Hypothalamus (tissue), 51 donors: ENCODE data around the gene CCDC148.
"Not testable (repeated sequence)": the region's sequence is repeated elsewhere in the genome, so short reads cannot be mapped to it uniquely, and the experiment has no call there.

Experiments used
- DNase-seq, 51 donors: peaks; one replicate each; lab custom pipeline; 2025; lab: John Stamatoyannopoulos, UW

The CCDC148 gene

DNA sequence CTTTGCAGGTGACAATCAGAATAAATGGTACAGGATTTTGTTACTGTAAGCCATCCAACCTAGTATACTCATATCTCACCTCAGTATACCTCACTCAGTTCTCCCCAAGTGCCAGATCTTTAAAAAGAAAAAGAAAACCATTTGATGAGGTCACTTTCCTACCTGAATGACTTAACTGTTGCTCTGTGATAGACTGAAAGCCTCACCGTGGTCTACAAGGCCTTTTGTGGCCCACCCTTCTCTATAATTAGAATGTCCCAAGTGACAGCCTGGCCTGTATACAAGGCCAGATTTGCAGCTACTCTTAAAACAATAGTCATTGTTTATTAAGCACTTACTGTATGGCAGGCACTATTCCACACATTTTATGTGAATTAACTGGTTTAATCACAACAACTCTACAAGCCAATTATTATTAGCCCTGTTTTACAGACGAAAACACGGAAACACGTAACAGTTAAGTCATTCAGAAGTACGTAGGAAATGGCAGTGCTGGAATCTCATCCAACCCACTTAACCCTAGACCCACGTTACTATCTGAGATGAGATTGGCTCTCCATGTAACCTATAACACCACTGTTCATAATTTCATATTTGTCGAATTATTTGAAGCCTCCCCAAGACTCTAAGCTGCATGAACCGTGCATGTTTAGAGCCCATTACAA, 28.5 kb upstream of the CCDC148 start:
- no peak for DNase-seq

- DNase-seq: no peak
Observed at GRCh38 chr2:158482594-158482993, 26.0 kb upstream of the CCDC148 start.

DNA sequence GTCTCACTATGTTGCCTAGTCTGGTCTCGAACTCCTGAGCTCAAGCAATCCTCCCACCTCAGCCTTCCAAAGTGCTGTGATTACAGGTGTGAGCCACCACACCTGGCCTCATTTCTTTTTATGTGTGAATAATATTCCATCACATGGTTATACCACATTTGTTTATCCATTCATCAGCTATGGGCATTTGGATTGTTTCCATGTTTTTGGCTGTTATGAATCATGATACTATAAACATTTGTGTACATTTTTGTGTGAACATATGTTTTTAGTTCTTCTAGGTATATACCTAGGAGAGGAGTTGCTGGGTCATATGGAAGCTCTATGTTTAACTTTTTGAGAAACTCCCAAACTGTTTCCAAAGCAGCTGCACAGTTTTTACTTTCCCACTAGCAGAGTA, 24.6 kb upstream of the CCDC148 start:
- DNase-seq: no peak

GRCh38 chr2:158478816-158479215, 22.3 kb upstream of the CCDC148 start:
- no peak for DNase-seq

- DNase-seq: no peak
Observed at GRCh38 chr2:158478237-158478636, 21.7 kb upstream of the CCDC148 start.

GRCh38 chr2:158477202-158477601, 20.6 kb upstream of the CCDC148 start:
- DNase-seq: no peak

GRCh38 chr2:158474526-158475011, 18.0 kb upstream of the CCDC148 start:
- not testable (repeated sequence) for DNase-seq

GRCh38 chr2:158473719-158474392, 17.3 kb upstream of the CCDC148 start:
- DNase-seq: no peak

GRCh38 chr2:158473300-158473699, 16.7 kb upstream of the CCDC148 start:
- not testable (repeated sequence) for DNase-seq

DNA sequence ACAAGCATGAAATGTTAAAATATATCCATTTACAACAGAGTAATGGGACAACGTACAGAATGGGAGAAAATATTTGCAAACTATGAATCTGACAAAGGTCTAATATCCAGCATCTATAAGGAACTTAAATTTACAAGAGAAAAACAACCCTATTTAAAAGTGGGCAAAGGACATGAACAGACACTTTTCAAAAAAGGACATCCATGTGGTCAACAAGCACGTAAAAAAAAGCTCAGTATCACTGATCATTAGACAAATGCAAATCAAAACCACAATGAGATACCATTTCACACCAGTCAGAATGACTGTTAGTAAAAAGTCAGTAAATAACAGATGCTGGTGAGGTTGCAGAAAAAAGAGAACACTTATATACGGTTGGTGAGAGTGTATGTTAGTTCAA, 16.3 kb upstream of the CCDC148 start:
- DNase-seq: not testable (repeated sequence)

- no peak for DNase-seq
Observed at GRCh38 chr2:158467248-158467647, 10.7 kb upstream of the CCDC148 start.

- peak in 1 of 51 donors; percentile 24 for DNase-seq
Observed at GRCh38 chr2:158464426-158465281, 8.1 kb upstream of the CCDC148 start.

GRCh38 chr2:158463496-158464095, 7.0 kb upstream of the CCDC148 start:
- DNase-seq: peak in 4 of 51 donors; percentile 5 to 17 (median 8)

DNA sequence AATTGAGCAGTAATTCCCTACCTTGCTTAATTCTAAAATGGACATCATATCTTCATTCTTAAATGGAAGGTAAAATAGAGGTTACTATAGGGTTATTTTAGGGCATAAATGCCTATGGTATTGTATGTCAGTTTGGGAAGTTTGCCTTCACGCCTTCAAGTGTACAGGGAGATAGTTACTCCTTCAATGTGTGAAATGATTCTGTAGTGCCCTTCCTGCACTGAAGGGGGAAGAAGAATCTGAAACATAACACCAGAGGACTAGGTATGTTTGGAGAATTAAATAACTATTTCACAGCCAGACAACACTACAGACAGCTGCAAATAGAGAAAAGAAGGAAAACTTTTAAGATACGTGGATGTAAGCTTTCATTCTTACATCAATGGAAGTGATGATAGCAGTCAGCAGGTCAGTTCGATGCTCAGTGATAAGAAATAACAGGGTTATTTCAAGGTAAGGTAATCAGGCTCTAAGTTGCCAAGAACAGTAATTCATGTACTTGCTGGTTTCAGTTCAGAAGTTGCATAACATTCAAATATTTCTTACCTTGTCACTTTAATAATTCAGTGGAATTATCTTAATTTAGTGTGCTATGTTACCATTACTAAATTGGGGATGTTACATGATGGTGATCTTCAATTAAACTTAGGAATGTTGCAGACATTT, 4.2 kb upstream of the CCDC148 start:
- DNase-seq: no peak

- DNase-seq: peak in 1 of 51 donors; percentile 41
Observed at GRCh38 chr2:158459161-158460003, 2.8 kb upstream of the CCDC148 start.

DNA sequence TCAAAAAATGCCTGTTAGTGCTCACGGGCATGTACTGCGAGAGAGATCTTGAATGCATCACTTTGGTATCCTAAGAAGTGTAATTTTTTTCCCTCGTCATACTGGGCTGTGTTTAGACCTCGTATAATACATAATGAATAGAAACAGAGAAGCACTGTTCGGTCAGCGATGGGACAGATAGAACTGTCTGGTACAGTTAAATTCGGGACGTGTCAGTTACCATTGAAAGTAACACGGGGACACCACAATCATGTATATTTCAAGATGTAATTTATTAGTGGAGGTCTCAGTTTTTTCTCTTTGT, 2.0 kb upstream of the CCDC148 start:
- peak in 10 of 51 donors; percentile 1 to 86 (median 26) for DNase-seq

DNA sequence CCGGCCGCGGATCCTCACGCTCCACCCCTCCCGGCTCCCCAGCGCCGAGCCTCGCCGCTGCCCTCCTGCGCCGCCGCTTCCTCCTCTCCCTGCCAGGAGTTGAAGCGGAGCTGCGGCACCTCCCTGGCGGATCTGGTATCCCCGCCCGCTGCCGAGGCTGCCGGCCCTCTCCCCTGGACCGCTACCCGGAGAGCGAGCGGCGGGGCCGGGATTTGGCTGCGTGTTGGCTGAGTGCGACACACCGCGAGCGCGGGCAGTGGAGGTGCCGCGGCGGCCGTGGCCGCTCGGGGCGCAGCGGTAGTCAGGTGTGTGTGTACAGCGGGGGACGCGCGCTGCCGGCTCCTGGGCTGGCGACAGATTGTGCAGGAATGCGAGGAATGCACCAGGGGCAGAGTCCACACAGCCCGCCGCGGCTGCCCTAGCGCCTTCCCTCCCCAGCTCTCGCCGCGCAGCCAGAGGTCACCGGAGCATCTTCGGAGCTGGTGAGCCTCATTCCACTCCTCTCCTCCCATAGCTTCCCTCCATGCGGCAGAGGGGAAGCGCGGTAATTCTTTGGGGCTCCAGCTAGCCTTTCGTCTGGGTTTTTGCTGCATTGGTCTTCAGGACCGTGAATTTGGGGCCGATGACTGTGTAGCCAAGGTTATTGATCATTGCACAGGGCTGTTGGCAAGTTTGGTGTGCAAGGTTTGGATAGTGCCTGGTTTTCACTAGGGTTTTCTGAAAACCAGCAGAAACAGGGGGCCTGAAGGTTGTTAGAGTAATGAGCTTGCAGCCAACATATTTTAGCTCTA, 1.5 kb upstream of the CCDC148 start:
- DNase-seq: peak in 47 of 51 donors; percentile 12 to 86 (median 62)

- DNase-seq: peak in 44 of 51 donors; percentile 30 to 90 (median 62)
Observed at GRCh38 chr2:158457092-158457825, 706 bp upstream of the CCDC148 start.
